ENCODE measurements around the gene MRAP2. TPM values are rescaled to one million over a fixed set of nuclear protein-coding genes. Genes with fewer than 3 reads are reported as not detected.
"Not testable (repeated sequence)": the region's sequence is repeated elsewhere in the genome, so short reads cannot be mapped to it uniquely, and the experiment has no call there.

Gene MRAP2
- total RNA-seq, 1 experiment from 2014 or later = 0.07 TPM

DNA sequence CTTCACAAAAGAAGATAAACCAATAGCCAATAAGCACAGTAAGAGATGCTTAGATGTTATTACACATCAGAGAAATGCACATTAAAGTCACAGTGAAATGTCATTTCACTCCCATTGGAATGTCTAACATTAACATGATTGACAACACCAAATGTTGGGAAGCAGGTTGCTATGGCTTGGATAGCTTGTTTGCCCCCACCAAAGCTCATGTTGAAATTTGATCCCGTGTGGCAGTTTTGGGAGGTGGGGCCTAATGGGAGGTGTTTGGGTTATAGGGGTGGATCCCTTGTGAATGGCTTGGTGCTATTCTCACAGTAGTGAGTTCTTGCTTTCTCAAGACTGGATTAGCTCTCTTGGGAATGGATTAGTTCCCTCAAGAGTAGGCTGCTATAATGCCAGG lies 44.8 kb downstream of the MRAP2 start:
- Histone ChIP-seq H3K4me3 (ENCODE audit: low read length) (no peak overlapping the region), H4K20me1 (ENCODE audit: low read length) (no peaks in the 10 kb centered on the region), H3K27ac (ENCODE audit: low read length) (no peak overlapping the region), H3K36me3 (ENCODE audit: low read depth, low read length) (no peaks in the 10 kb centered on the region), H3K9me3 (ENCODE audit: low read length) (no peaks in the 10 kb centered on the region), H3K79me2 (ENCODE audit: low read length) (no peaks in the 10 kb centered on the region), H3K9me2 (replicated peaks; ENCODE audit: low read length) (no peaks in the 10 kb centered on the region), H3K27me3 (ENCODE audit: low read length) (no peaks in the 10 kb centered on the region), H3F3A (ENCODE audit: low read length, unreplicated experiment) (no peaks in the 10 kb centered on the region), H3K4me1 (ENCODE audit: insufficient read depth, low read length) (no peaks in the 10 kb centered on the region), H2AFZ (ENCODE audit: low read length) (no peak overlapping the region), H3K4me2 (ENCODE audit: low read length) (no peak overlapping the region), H3K9ac (ENCODE audit: low read length) (no peak overlapping the region)
- BruUV-seq (replicated peaks) = no TSS peak
- DNase-seq (no peak), ATAC-seq (no peak)
- no peak for TF ChIP-seq EZH2 (IDR thresholded peaks at IDR 0.05; ENCODE audit: low read length, unreplicated experiment)
- no peak for TF ChIP-seq EZH2phosphoT487 (IDR thresholded peaks at IDR 0.05; ENCODE audit: borderline replicate concordance, low read length)
- TF ChIP-seq CTCF (conservative IDR thresholded peaks at IDR 0.05; ENCODE audit: low read depth, low read length) = no peak
- POLR2A ChIA-PET (ENCODE audit: unreplicated experiment) = no interaction called here
- intact Hi-C loops (cut with micrococcal nuclease) = no loop called here
- CTCF ChIA-PET = no interaction called here

- TF ChIP-seq EZH2phosphoT487 (IDR thresholded peaks at IDR 0.05; ENCODE audit: borderline replicate concordance, low read length) = no peak
- TF ChIP-seq CTCF (conservative IDR thresholded peaks at IDR 0.05; ENCODE audit: low read depth, low read length) = no peak
- TF ChIP-seq EZH2 (IDR thresholded peaks at IDR 0.05; ENCODE audit: low read length, unreplicated experiment) = no peak
- intact Hi-C loops (cut with micrococcal nuclease) = no loop called here
- H3K79me2 ChIP-seq (ENCODE audit: low read length) = no peaks in the 10 kb centered on the region
- ChIA-PET CTCF (no interaction called here), POLR2A (ENCODE audit: unreplicated experiment) (no interaction called here)
- H3K36me3 ChIP-seq (ENCODE audit: low read depth, low read length) = no peaks in the 10 kb centered on the region
- no peak overlapping the region for H3K4me2 ChIP-seq (ENCODE audit: low read length)
- H2AFZ ChIP-seq (ENCODE audit: low read length) = no peak overlapping the region
- no TSS peak for BruUV-seq (replicated peaks)
- H3K27ac ChIP-seq (ENCODE audit: low read length) = no peak overlapping the region
- no peaks in the 10 kb centered on the region for H3K4me1 ChIP-seq (ENCODE audit: insufficient read depth, low read length)
- H3K9me3 ChIP-seq (ENCODE audit: low read length) = no peaks in the 10 kb centered on the region
- no peak for DNase-seq
- H3K9me2 ChIP-seq (replicated peaks; ENCODE audit: low read length) = no peaks in the 10 kb centered on the region
- ATAC-seq = no peak
- H4K20me1 ChIP-seq (ENCODE audit: low read length) = no peaks in the 10 kb centered on the region
- H3K9ac ChIP-seq (ENCODE audit: low read length) = no peak overlapping the region
- no peaks in the 10 kb centered on the region for H3K27me3 ChIP-seq (ENCODE audit: low read length)
- no peaks in the 10 kb centered on the region for H3F3A ChIP-seq (ENCODE audit: low read length, unreplicated experiment)
- no peak overlapping the region for H3K4me3 ChIP-seq (ENCODE audit: low read length)
These were observed 47.6 kb downstream of the MRAP2 start for GRCh38 chr6:84081222-84081621.

DNA sequence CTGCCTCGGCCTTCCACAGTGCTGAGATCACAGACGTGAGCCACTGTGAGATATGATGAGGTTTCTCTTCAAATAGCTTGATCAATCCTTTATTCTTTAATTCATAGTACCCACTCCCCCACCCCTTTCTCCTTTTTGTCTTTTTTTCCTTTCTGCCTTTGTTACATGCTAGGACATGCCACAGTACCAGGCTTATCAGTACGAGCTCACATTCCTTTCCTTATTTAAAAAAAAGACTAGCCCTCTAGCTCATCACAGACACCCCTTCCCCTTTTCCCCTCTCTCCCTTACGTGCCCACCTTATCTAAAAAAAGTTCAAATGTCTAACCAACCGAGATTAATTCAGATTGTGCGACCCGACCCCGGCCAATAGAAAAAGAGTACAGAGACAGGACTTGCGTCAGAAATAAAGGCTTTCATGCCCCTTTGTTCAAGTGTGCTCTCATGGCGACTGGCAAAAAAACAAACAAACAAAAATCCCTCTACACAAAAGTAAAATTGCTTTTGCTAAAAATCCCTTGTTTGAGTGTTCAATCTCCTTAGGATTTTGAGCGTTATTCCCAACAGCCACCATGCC lies 49.2 kb downstream of the MRAP2 start:
- intact Hi-C loops (cut with micrococcal nuclease) = no loop called here
- Histone ChIP-seq H3K9me2 (replicated peaks; ENCODE audit: low read length) (no peaks in the 10 kb centered on the region), H3K36me3 (ENCODE audit: low read depth, low read length) (no peaks in the 10 kb centered on the region), H3K4me1 (ENCODE audit: insufficient read depth, low read length) (no peaks in the 10 kb centered on the region), H3K27me3 (ENCODE audit: low read length) (no peaks in the 10 kb centered on the region), H3K9ac (ENCODE audit: low read length) (no peak overlapping the region), H2AFZ (ENCODE audit: low read length) (no peak overlapping the region), H3F3A (ENCODE audit: low read length, unreplicated experiment) (no peaks in the 10 kb centered on the region), H3K27ac (ENCODE audit: low read length) (no peak overlapping the region), H3K4me2 (ENCODE audit: low read length) (no peak overlapping the region), H3K79me2 (ENCODE audit: low read length) (no peaks in the 10 kb centered on the region), H3K9me3 (ENCODE audit: low read length) (no peaks in the 10 kb centered on the region), H3K4me3 (ENCODE audit: low read length) (no peak overlapping the region), H4K20me1 (ENCODE audit: low read length) (no peaks in the 10 kb centered on the region)
- POLR2A ChIA-PET (ENCODE audit: unreplicated experiment) = no interaction called here
- no TSS peak for BruUV-seq (replicated peaks)
- TF ChIP-seq EZH2phosphoT487 (IDR thresholded peaks at IDR 0.05; ENCODE audit: borderline replicate concordance, low read length) = no peak
- TF ChIP-seq EZH2 (IDR thresholded peaks at IDR 0.05; ENCODE audit: low read length, unreplicated experiment) = no peak
- TF ChIP-seq CTCF (conservative IDR thresholded peaks at IDR 0.05; ENCODE audit: low read depth, low read length) = no peak
- CTCF ChIA-PET = no interaction called here
- ATAC-seq = no peak
- DNase-seq = no peak

GRCh38 chr6:84084705-84085104 lies 51.1 kb downstream of the MRAP2 start:
- intact Hi-C loops (cut with micrococcal nuclease); CTCF ChIA-PET; H3K9ac ChIP-seq (ENCODE audit: low read length); ATAC-seq; H2AFZ ChIP-seq (ENCODE audit: low read length); H3K4me3 ChIP-seq (ENCODE audit: low read length); H3K36me3 ChIP-seq (ENCODE audit: low read depth, low read length); DNase-seq; H3K9me3 ChIP-seq (ENCODE audit: low read length); POLR2A ChIA-PET (ENCODE audit: unreplicated experiment); H3F3A ChIP-seq (ENCODE audit: low read length, unreplicated experiment); H3K4me1 ChIP-seq (ENCODE audit: insufficient read depth, low read length); H3K9me2 ChIP-seq (replicated peaks; ENCODE audit: low read length); H4K20me1 ChIP-seq (ENCODE audit: low read length); H3K79me2 ChIP-seq (ENCODE audit: low read length); BruUV-seq (replicated peaks); H3K4me2 ChIP-seq (ENCODE audit: low read length); H3K27me3 ChIP-seq (ENCODE audit: low read length); H3K27ac ChIP-seq (ENCODE audit: low read length): not testable (repeated sequence)

Measured in PC-3 (cell line).